HEK293 (cell line): Measurements from ENCODE around the gene KDM4B.

Source experiments
- CTCF ChIP-seq: fragments of 450-650 bp; formaldehyde crosslinking; IDR thresholded peaks from 2 replicates; pipeline ENCODE4 v1.5.1; 2016; ENCODE audit warnings: missing biosample characterization, missing genetic modification characterization
- PRDM10 ChIP-seq: fragments of 450-650 bp; formaldehyde crosslinking; IDR thresholded peaks from 2 replicates; pipeline ENCODE4 v1.5.1; 2016; ENCODE audit warnings: missing biosample characterization, missing genetic modification characterization
- PRDM6 ChIP-seq: fragments of 450-650 bp; formaldehyde crosslinking; IDR thresholded peaks from 2 replicates; pipeline ENCODE4 v1.5.1; 2017; ENCODE audit warnings: missing biosample characterization, missing genetic modification characterization
- SETDB1 ChIP-seq: IDR thresholded peaks from one replicate; pipeline ENCODE4 v1.6.1; 2017; ENCODE audit warnings: mild to moderate bottlenecking, low read length, moderate library complexity, mixed read lengths; ENCODE audit not compliant: insufficient read length
- YY1 ChIP-seq: fragments of 450-650 bp; formaldehyde crosslinking; IDR thresholded peaks from 2 replicates; pipeline ENCODE4 v1.5.1; 2018; ENCODE audit warnings: missing biosample characterization, missing genetic modification characterization
- ZNF157 ChIP-seq: fragments of 450-650 bp; formaldehyde crosslinking; IDR thresholded peaks from 2 replicates; pipeline ENCODE4 v1.5.1; 2016; ENCODE audit warnings: missing biosample characterization, missing genetic modification characterization
- ZNF24 ChIP-seq: fragments of 450-650 bp; formaldehyde crosslinking; IDR thresholded peaks from 2 replicates; pipeline ENCODE4 v1.5.1; 2016; ENCODE audit warnings: missing biosample characterization, missing genetic modification characterization
- ZNF280D ChIP-seq: fragments of 450-650 bp; formaldehyde crosslinking; IDR thresholded peaks from 2 replicates; pipeline ENCODE4 v1.5.1; 2016; ENCODE audit warnings: missing biosample characterization, missing genetic modification characterization
- ZNF530 ChIP-seq: fragments of 450-650 bp; formaldehyde crosslinking; IDR thresholded peaks from 2 replicates; pipeline ENCODE4 v1.5.1; 2016; ENCODE audit warnings: low read depth, missing biosample characterization, missing genetic modification characterization

- no peak for TF ChIP-seq CTCF (tag by site-specific recombination)
- no peak for TF ChIP-seq PRDM10 (tag by site-specific recombination)
- no peak for TF ChIP-seq PRDM6 (tag by site-specific recombination)
- no peak for TF ChIP-seq ZNF24
- no peak for TF ChIP-seq SETDB1
- TF ChIP-seq ZNF530 (tag by site-specific recombination) = no peak
- TF ChIP-seq ZNF280D (tag by site-specific recombination) = no peak
- no peak for TF ChIP-seq ZNF157 (tag by site-specific recombination)
- no peak for TF ChIP-seq YY1 (tag by site-specific recombination)
Measured at GRCh38 chr19:4966591-4966990, 2.3 kb upstream of the KDM4B start.
